PC-3 (cell line): Measurements from ENCODE around the gene FOXL3. TPM values are rescaled to one million over a fixed set of nuclear protein-coding genes. Genes with fewer than 3 reads are reported as not detected.

Experiments used
- ATAC-seq: fragments of 200-7000 bp; cut with Tn5 transposase; 2 replicates; pipeline ENCODE4 v1.9.1; 2020; ENCODE audit warnings: mild to moderate bottlenecking, moderate library complexity
- BruUV-seq: library from RNA; stranded (reverse); fragments of 400-500 nt; replicated peaks from 2 replicates; lab custom pipeline; 2021; lab: Mats Ljungman, UMichigan
- CTCF ChIA-PET: fragments of 300-600 bp; sonication (Branson Sonifier 250); formaldehyde crosslinking; loops from one replicate; lab custom pipeline; 2022; ENCODE audit warnings: antibody characterized with exemption; lab: Charles Lee
- POLR2A ChIA-PET: fragments of 300-600 bp; sonication (Branson Sonifier 250); formaldehyde crosslinking; loops from one replicate; lab custom pipeline; 2022; ENCODE audit warnings: antibody characterized with exemption; ENCODE audit not compliant: unreplicated experiment; lab: Charles Lee
- DNase-seq: peaks from one replicate; pipeline ENCODE4 v3.0.0-alpha.2; 2015
- H2AFZ ChIP-seq: fragments of 300-600 bp; sonication (generic); 2 replicates; pipeline ENCODE4 v1.6.0; 2016; ENCODE audit warnings: antibody characterized with exemption, low read length
- H3F3A ChIP-seq: fragments of 300-600 bp; sonication (generic); one replicate; pipeline ENCODE4 v1.6.0; 2017; ENCODE audit warnings: antibody characterized with exemption, low read length, control low read depth, mild to moderate bottlenecking; ENCODE audit not compliant: unreplicated experiment
- H3K27ac ChIP-seq: fragments of 300-600 bp; sonication (generic); 2 replicates; pipeline ENCODE4 v1.5.1; 2016; ENCODE audit warnings: mild to moderate bottlenecking, low read length
- H3K27me3 ChIP-seq: fragments of 300-600 bp; sonication (generic); 2 replicates; pipeline ENCODE4 v1.6.1; 2016; ENCODE audit warnings: low read length, mixed read lengths
- H3K36me3 ChIP-seq: fragments of 300-600 bp; sonication (generic); 2 replicates; pipeline ENCODE4 v1.6.1; 2016; ENCODE audit warnings: low read depth, mixed run types, low read length, mixed read lengths
- H3K4me1 ChIP-seq: fragments of 300-600 bp; sonication (generic); 2 replicates; pipeline ENCODE4 v1.5.1; 2016; ENCODE audit warnings: low read length; ENCODE audit not compliant: insufficient read depth
- H3K4me2 ChIP-seq: fragments of 300-600 bp; sonication (generic); 2 replicates; pipeline ENCODE4 v1.6.0; 2016; ENCODE audit warnings: low read length
- H3K4me3 ChIP-seq: fragments of 300-600 bp; sonication (generic); 2 replicates; pipeline ENCODE4 v1.5.1; 2016; ENCODE audit warnings: mild to moderate bottlenecking, low read length, mixed read lengths
- H3K79me2 ChIP-seq: fragments of 300-600 bp; sonication (generic); 2 replicates; pipeline ENCODE4 v1.6.1; 2017; ENCODE audit warnings: low read length, mixed read lengths
- H3K9ac ChIP-seq: fragments of 300-600 bp; sonication (generic); 2 replicates; pipeline ENCODE4 v1.6.0; 2016; ENCODE audit warnings: mild to moderate bottlenecking, low read length
- H3K9me2 ChIP-seq: fragments of 300-600 bp; sonication (generic); replicated peaks from 2 replicates; pipeline ENCODE4 v1.6.1; 2016; ENCODE audit warnings: mixed run types, low read length, mixed read lengths
- H3K9me3 ChIP-seq: fragments of 300-600 bp; sonication (generic); 2 replicates; pipeline ENCODE4 v1.6.1; 2016; ENCODE audit warnings: low read length, mixed read lengths
- H4K20me1 ChIP-seq: fragments of 300-600 bp; sonication (generic); 2 replicates; pipeline ENCODE4 v1.6.1; 2016; ENCODE audit warnings: low read length, mixed read lengths
- CTCF ChIP-seq: fragments of 300-600 bp; sonication (generic); conservative IDR thresholded peaks from 2 replicates; pipeline ENCODE4 v1.5.1; 2017; ENCODE audit warnings: antibody characterized with exemption, low read depth, mild to moderate bottlenecking, low read length
- EZH2 ChIP-seq: fragments of 300-600 bp; sonication (generic); IDR thresholded peaks from one replicate; pipeline ENCODE4 v1.6.1; 2017; ENCODE audit warnings: antibody characterized with exemption, mild to moderate bottlenecking, low read length; ENCODE audit not compliant: unreplicated experiment
- EZH2phosphoT487 ChIP-seq: fragments of 300-600 bp; sonication (generic); IDR thresholded peaks from 2 replicates; pipeline ENCODE4 v1.6.1; 2018; ENCODE audit warnings: mild to moderate bottlenecking, antibody characterized with exemption, low read length, borderline replicate concordance
- intact Hi-C: fragments of 100-400 bp; cut with micrococcal nuclease; formaldehyde crosslinking; loops from 2 replicates; pipeline ENCODE4 v1.9.0; 2023
- total RNA-seq: library from RNA; depleted of rRNA; stranded (reverse); fragments of >200 nt; gene quantifications from 2 replicates; pipeline ENCODE4 v1.2.3, GENCODE V29; 2014

Gene FOXL3
- total RNA-seq, 1 experiment from 2014 or later: not detected

- ChIA-PET POLR2A (interaction anchor here (0.7 kb wide), 1 partner anchor 1863 kb away, joined by 3 read pairs; no protein-coding TSS in a partner anchor), CTCF (no interaction called here)
- no peaks in the 10 kb centered on the region for H3K4me1 ChIP-seq
- H3K27ac ChIP-seq: no peak overlapping the region
- BruUV-seq: no TSS peak
- intact Hi-C loops: no loop called here
- no peaks in the 10 kb centered on the region for H3K9me3 ChIP-seq
- H3K4me2 ChIP-seq: no peak overlapping the region
- TF ChIP-seq EZH2phosphoT487 (no peak), EZH2 (no peak), CTCF (no peak)
- H2AFZ ChIP-seq: no peak overlapping the region
- H3K79me2 ChIP-seq: no peaks in the 10 kb centered on the region
- H4K20me1 ChIP-seq: no peaks in the 10 kb centered on the region
- H3F3A ChIP-seq: no peaks in the 10 kb centered on the region
- no peaks in the 10 kb centered on the region for H3K9me2 ChIP-seq
- no peaks in the 10 kb centered on the region for H3K27me3 ChIP-seq
- ATAC-seq: no peak
- H3K4me3 ChIP-seq: no peak overlapping the region
- no peak overlapping the region for H3K9ac ChIP-seq
- DNase-seq: no peak
- no peaks in the 10 kb centered on the region; the same call in 1 of the 2 replicates for H3K36me3 ChIP-seq
These were observed 43.5 kb upstream of the FOXL3 start for GRCh38 chr7:246451-246850.

DNA sequence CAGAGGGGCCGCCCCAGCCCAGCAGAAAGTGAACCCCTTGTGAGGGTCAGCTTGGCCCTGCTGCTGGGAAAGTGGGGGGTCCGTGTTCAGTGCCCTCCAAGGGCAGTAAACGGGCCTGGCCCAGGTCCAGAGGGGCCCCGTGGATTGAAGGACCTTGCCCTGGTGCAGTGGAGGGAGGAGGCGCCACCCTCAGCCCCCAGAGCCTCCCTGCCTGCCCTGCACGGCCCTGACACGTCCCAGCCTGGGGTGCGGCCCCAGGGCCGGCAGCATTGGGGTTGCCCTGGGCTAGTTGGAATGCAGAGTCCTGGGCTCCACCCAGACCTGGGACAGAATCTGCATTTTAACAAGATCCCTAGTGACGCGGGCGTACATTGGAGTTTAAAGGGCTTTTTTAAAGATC is 42.8 kb upstream of the FOXL3 start:
- Histone ChIP-seq H2AFZ (no peak overlapping the region), H3K4me1 (no peaks in the 10 kb centered on the region), H3K9me2 (no peaks in the 10 kb centered on the region), H3K9ac (no peak overlapping the region), H3K27ac (no peak overlapping the region), H3K9me3 (no peaks in the 10 kb centered on the region), H3K36me3 (no peaks in the 10 kb centered on the region; the same call in 1 of the 2 replicates), H3K4me3 (no peak overlapping the region), H3K27me3 (no peaks in the 10 kb centered on the region), H3F3A (no peaks in the 10 kb centered on the region), H3K4me2 (no peak overlapping the region), H3K79me2 (no peaks in the 10 kb centered on the region), H4K20me1 (no peaks in the 10 kb centered on the region)
- TF ChIP-seq CTCF (no peak), EZH2phosphoT487 (no peak), EZH2 (no peak)
- DNase-seq: no peak
- ATAC-seq: no peak
- POLR2A ChIA-PET: interaction anchor here (0.7 kb wide), 1 partner anchor 1862 kb away, joined by 3 read pairs; no protein-coding TSS in a partner anchor
- CTCF ChIA-PET: no interaction called here
- no TSS peak for BruUV-seq
- intact Hi-C loops: no loop called here

- no peaks in the 10 kb centered on the region for H3K79me2 ChIP-seq
- ChIA-PET CTCF (no interaction called here), POLR2A (no interaction called here)
- H3K4me2 ChIP-seq: no peak overlapping the region
- BruUV-seq: no TSS peak
- ATAC-seq (no peak), DNase-seq (no peak)
- H2AFZ ChIP-seq: no peak overlapping the region
- intact Hi-C loops: no loop called here
- H3F3A ChIP-seq: no peaks in the 10 kb centered on the region
- no peak for TF ChIP-seq EZH2
- TF ChIP-seq EZH2phosphoT487: no peak
- TF ChIP-seq CTCF: no peak
- no peaks in the 10 kb centered on the region for H4K20me1 ChIP-seq
- H3K27ac ChIP-seq: no peak overlapping the region
- H3K4me3 ChIP-seq: no peak overlapping the region
- H3K27me3 ChIP-seq: no peaks in the 10 kb centered on the region
- no peaks in the 10 kb centered on the region for H3K9me2 ChIP-seq
- H3K9me3 ChIP-seq: no peaks in the 10 kb centered on the region
- H3K36me3 ChIP-seq: peaks cover 1% of the 10 kb centered on the region; the same call in 1 of the 2 replicates
- no peaks in the 10 kb centered on the region for H3K4me1 ChIP-seq
- H3K9ac ChIP-seq: no peak overlapping the region
These were observed 42.3 kb upstream of the FOXL3 start for GRCh38 chr7:247636-248035.
